Measurements from ENCODE around the gene EIF4E3.

EIF4E3 gene

DNA sequence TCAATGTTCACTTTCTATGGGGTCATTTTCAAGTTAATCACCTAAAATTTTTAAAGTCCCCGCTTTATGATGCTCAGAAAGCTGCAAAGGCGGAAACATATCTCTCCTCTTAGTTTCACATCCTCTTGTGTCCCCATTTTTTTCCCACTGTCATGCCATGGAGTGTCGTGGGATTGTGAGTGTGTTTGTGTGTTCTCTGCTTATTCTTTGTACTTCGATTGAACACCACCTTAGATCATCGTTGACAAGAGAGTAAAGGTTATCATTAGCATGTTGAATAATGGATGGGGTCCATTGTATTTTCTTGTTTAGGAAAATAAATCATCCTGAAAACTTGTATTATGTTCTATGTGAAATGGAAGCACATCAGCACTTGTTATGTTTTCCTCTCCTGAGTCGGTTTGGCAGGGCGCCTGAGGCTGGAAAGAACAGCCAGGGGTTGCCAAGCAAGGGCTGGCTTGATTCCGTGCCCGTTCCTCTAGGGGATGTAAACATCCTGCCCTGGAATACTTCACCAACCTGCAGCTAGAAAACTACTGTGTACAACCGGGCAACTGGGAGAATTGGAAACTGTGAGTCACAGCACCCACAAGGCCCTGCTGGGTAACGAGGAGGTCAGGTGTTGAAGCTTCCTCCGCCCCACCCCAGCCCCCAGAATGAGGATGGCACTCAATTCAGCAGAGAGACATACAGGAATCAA lies 67.2 kb downstream of the EIF4E3 start:
- no peak for DNase-seq (ENCODE audit: low read depth)
- H3K4me3 ChIP-seq (ENCODE audit: low read depth, low read length) = no peak overlapping the region

DNA sequence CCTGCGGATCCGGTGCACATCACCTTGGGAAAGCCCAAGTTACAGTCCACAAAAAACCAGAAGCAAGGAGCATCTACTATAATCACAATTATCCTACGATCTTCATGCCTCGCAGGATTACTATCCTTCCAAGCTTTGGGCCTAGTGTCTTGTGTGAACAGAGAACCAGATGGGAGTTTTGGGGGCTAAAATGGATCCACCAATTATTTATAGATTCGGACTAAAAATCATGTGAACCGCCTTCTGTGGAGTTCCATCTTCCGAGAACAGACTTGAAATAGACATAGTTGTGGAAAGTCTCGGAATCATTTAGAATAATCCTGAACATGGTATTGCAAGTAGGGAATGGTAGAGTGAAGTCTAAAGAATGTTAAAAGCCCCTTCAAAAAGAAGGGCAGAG lies 70.1 kb downstream of the EIF4E3 start:
- no peak overlapping the region for H3K4me3 ChIP-seq (ENCODE audit: low read depth, low read length)
- DNase-seq (ENCODE audit: low read depth) = no peak

DNA sequence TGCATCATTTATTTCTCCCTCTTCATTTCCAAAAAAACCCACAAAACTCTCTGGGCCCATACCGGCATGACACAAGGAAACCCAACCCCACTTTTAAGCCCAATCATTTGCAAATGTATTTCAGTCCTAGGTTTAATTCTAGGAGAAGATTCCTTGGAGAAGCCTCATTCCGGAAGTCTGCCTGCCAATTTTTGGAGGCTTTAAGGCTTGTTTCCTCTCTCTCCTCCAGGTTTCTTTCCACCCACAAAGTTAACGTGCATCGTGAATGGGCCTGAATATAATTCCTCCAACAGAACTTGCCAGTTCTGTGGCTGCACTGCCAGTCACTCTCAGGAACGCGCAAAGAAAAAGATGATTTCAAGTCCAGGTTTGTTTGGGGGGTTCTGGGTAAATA lies 71.8 kb downstream of the EIF4E3 start:
- DNase-seq (ENCODE audit: low read depth) = no peak

DNA sequence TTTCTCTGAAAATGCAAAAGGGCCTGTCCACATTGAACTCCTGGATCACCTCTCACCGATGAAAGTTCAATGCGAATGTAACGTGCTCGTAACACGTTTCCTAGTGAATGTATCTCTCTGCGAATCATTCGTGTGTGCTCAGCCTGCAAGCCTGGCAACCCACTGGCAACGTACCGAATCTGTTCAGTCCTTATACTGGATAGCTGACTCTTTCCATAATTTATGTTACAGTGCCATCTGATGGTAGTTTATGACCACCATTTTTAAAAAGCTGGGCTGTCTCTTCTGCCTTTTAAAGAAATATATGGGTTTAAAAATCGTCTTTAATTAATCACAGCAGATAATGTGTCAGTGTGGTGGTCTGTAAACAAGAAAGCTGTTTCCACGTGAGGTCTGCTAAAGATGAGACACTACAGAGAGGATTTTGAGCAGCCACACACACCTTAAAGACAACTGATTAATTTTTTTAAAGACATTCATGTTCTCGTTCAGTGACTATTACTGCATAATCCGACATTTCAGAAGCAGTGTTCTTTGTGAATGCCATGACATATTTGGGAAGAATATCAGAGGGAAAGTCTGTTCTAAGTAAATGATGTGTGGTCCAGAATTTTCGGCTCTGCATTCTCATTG lies 72.3 kb downstream of the EIF4E3 start:
- H3K4me3 ChIP-seq (ENCODE audit: low read depth, low read length) = no peak overlapping the region
- peak; percentile 19 for DNase-seq (ENCODE audit: low read depth)

More for the DNA sequence above, 71.8 kb downstream of the EIF4E3 start:
- no peak overlapping the region for H3K4me3 ChIP-seq (ENCODE audit: low read depth, low read length)

DNA sequence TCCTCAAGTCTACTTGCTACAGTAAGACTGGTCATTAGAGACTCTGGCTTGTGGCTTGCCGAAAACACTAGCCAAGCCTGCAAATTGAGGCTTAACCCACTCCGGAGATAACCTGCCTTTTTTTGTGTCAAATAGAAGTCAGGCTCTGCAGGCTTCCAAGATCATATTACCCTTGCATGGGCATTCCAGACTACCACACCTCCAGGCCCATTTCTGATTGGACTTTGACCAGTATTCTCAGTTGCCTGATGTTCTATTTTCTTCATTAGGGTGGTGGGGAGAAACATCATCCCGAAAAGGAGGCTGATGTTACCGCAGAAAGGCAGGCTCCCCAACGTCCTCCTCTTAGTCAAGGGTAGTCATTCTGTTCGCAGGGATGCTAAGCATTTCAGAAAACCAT lies 73.6 kb downstream of the EIF4E3 start:
- no peak for DNase-seq (ENCODE audit: low read depth)

DNA sequence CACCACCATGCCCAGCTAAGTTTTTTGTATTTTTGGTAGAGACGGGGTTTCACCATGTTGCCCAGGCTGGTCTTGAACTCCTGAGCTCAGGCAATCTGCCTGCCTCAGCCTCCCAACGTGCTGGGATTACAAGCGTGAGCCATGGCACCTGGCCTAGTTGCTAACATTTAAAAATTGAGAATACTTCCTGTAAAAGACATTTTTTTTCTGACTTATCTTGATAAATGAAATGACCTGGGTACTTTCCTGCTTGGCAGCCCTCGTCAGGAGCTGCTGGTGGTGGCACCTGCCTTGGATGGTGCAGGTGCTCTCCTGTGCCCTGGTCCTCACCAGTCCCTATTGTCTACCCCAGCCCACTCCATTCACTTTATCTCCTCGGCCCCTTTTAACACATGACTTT lies 74.8 kb downstream of the EIF4E3 start:
- no peak for DNase-seq (ENCODE audit: low read depth)
- H3K4me3 ChIP-seq (ENCODE audit: low read depth, low read length) = no peak overlapping the region

More for the DNA sequence above, 73.6 kb downstream of the EIF4E3 start:
- H3K4me3 ChIP-seq (ENCODE audit: low read depth, low read length) = no peak overlapping the region

DNA sequence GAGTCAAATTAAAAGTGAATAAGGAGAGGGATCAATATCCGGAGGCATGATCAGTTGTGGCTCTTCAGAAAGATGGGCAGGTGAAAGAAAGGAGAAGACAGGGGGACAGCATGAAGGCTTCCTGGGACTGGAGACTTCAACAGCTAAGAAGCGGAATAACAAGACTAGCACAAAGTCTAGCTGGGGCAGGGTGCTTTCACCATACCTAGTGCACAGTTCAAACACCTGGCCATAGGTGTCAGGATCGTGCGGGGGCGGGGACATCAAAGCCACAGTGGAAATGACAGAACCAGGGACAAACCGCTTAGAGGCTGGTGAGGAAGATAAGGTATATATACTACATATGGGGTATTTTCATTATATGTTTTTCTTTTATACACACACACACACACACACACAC lies 75.4 kb downstream of the EIF4E3 start:
- H3K4me3 ChIP-seq (ENCODE audit: low read depth, low read length) = no peak overlapping the region
- no peak for DNase-seq (ENCODE audit: low read depth)

DNA sequence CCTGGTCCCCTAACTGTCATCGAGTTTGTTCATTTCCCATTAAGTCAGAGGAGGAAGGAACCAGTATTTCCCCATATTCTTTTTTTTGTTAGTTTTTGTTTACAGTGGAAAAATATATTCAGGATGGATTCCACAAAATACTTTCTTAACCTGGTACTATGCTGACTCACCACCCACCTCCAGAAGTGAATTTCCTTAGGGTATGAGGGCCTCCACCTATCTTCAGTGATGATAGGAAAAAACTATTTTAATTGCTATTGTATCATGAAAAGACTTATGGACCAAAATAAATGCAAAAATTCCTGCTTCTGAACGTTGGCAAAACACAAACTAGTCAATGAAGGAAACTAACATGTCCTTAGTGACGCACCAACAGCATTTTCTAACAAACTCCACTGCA lies 77.5 kb downstream of the EIF4E3 start:
- no peak overlapping the region for H3K4me3 ChIP-seq (ENCODE audit: low read depth, low read length)
- DNase-seq (ENCODE audit: low read depth) = no peak

DNA sequence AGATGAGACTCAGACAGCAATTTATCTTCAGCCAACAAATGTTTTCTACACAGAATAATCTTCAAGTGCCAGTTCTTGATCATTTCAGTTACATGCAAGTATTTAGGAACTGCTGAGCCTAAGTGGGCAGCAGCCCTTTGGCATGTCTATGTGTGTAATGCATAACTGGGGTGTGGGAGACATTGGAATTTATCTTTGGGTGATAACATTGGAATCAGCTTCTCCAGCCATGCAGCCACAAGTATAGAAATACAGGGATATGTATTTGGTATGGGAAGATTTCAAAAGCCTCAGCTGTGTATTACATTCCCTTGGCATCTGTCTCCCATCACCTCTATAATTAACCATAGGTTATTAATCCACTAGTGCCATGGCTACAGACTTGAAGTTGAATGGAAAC lies 78.2 kb downstream of the EIF4E3 start:
- no peak for DNase-seq (ENCODE audit: low read depth)
- H3K4me3 ChIP-seq (ENCODE audit: low read depth, low read length) = no peak overlapping the region

DNA sequence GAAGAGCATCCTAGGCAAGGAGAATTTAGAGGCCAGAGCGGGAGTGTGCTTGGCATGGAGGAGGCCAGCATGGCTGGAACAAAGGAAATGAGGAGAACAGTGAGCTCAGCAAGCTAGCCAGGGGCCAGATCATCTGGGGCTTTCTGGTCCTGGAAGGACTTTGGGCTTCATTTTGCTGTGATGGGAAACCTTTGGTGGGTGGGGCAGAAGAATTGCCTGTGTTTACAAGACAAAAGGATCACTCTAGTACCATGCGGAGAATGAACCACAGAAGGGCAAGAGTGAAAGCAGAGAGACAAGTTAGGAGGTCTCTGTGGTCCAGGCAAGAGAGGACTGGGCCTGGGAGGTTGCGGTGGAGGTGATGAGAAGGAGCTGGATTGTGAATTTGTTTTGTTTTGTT lies 80.1 kb downstream of the EIF4E3 start:
- DNase-seq (ENCODE audit: low read depth) = no peak
- no peak overlapping the region for H3K4me3 ChIP-seq (ENCODE audit: low read depth, low read length)

DNA sequence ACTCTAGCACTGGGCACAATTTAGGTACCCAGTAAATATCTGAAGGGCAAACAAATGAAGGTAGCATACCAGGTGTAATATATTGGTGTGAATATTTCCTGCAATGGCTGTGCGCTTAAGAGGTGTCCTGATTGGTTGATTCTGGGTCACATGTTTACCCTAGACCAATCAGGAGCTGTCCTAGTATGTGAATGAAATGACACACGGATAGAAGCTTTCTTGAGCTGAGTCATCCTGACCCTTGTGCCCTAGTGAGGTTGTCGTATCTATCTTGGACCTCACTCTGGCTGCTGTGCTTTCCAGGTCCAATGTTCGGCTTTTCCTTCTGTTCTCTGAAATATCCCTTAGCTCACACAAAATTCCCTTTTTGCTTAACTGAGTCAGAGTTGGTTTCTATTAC lies 83.5 kb downstream of the EIF4E3 start:
- H3K4me3 ChIP-seq (ENCODE audit: low read depth, low read length) = no peak overlapping the region
- DNase-seq (ENCODE audit: low read depth) = no peak

DNA sequence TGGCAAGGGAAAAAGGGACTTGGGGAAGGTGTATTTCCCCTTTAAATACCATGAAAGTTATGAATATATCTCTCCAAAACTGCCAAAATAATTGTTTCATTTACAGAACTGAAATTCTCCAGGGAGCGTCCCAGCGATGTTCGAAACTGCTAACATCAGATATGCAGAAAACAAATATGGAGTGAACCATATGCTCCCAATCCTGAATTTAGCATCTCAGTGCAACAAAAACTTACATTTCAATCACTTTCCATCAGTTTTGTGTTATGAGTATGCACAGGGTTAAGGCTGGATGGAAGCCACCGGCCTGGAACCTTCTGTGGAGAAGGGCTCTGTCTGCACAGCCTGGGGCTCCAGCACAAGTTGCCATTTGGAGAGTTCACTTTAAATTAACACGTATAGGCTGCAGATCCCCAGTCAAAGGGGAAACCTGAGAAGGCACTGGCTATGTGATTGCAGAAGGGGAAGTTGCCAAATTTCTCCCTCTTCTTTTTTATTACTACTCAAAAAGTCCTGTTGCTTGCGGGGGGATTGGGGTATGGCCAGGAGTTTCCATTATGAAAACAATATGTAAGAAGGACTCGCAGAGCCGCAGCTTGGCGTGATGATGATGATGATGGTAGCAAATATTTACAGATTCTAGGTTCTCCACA lies 84.7 kb downstream of the EIF4E3 start:
- DNase-seq (ENCODE audit: low read depth) = no peak
- H3K4me3 ChIP-seq (ENCODE audit: low read depth, low read length) = no peak overlapping the region

DNA sequence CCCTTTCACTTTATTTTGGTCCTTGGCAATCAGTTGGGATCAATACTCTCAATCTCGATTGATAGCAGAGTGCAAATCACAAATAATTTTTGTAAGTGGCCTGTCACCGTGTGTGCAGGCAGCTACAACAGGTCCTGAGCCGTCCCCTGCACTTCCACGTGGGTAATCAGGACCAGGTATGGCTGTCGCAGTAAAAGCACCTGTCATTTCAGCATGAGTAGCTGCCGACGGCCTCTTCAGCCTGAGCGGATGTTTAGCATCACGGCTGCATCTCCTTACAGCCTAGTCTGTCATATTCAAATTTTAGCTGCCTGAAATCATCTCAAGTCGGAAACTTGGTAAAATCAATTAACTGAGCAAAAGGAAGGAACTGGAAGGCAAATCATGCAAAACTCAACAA lies 88.7 kb downstream of the EIF4E3 start:
- DNase-seq (ENCODE audit: low read depth) = no peak
- H3K4me3 ChIP-seq (ENCODE audit: low read depth, low read length) = no peak overlapping the region

DNA sequence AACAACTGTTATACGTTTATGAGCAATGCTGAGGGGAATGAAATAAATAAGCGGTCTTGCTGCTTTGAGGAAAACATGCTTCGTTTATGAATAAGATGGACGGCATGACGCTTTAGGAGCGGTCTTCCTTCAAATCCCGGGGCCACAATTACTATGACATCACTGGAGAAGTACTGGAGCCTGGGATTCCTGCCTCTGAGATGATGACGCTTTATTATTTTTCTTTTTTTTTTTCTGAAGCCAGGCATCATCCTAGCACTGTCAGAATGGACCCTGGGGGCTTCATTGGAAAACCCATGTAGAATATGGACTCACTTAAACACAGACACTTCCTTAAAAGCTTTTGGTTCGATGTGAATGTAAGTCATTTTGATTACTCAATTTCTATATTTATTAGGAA lies 89.2 kb downstream of the EIF4E3 start:
- DNase-seq (ENCODE audit: low read depth) = no peak
- H3K4me3 ChIP-seq (ENCODE audit: low read depth, low read length) = no peak overlapping the region

DNA sequence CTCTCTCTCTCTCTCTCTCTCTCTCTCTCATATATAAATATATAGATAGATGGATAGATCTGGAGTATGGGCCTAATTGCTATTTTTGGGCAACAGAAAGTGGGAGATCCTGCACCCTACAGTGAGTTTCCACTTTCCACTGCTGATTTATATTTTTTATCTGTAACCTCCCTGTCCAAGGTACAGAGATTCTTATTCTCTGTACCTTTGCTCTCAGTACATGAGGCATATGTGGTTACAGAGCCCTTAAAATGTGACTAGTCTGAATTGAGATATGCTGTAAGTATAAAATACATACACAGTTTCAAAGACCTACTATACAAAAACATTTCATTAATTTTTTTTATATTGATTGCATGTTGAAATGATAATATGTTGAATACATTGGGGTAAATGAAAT lies 90.5 kb downstream of the EIF4E3 start:
- no peak overlapping the region for H3K4me3 ChIP-seq (ENCODE audit: low read depth, low read length)
- no peak for DNase-seq (ENCODE audit: low read depth)

DNA sequence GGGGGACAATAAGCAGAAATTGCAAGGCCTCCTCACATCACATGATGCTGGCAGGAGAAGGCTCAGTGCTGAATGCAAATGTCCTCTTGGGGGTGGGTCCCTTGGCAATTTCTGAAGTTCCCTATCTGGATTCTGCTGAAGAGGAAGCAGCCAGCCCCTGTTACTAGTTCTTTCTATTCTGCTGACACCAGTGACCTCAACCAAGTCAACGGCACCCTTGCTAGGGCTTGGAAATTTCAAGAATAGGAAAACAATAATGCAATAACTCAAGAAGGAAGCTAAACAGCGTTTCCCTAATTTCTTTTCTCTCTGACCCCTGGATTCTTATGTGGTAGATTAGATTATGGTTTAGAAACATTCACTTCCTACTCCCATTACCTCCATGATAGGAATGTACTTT lies 95.5 kb downstream of the EIF4E3 start:
- no peak overlapping the region for H3K4me3 ChIP-seq (ENCODE audit: low read depth, low read length)
- DNase-seq (ENCODE audit: low read depth) = no peak

DNA sequence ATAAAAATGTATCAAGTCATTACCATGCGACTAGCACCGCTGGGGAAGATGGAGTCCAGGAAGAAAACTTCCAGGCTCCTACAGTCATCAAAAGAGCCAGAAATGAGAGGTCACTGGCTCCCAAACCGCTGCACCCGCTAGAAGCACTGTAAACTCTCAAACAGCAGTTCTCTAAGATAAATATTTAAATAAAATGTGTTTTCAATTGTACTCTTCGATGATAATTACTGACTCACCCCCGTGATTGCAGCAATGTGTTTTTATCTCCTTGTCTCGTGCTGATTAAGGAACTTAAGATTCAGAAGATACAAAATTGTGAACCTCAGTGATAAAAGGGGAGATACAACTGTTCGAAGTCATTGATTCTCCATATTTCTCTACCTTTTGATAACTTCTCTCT lies 95.9 kb downstream of the EIF4E3 start:
- DNase-seq (ENCODE audit: low read depth) = peak; percentile 7
- H3K4me3 ChIP-seq (ENCODE audit: low read depth, low read length) = no peak overlapping the region

DNA sequence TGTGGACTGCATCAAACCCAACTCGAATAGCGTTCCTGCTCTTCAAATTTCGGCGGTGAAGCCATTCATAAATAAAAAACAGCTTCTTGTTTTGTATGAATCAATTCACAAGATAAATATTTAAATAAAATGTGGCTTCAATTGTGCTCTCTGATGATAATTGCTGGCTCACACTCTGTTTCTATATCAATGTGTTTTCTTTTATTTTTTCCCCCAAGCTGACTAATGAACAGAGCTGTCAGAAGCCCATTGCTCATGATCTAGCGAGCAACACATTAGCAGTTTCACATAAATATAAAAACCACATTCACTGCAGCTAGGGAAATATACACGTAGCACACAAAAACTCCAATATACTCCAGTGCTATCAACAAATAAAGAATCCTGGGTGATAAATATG lies 96.7 kb downstream of the EIF4E3 start:
- H3K4me3 ChIP-seq (ENCODE audit: low read depth, low read length) = no peak overlapping the region
- no peak for DNase-seq (ENCODE audit: low read depth)

DNA sequence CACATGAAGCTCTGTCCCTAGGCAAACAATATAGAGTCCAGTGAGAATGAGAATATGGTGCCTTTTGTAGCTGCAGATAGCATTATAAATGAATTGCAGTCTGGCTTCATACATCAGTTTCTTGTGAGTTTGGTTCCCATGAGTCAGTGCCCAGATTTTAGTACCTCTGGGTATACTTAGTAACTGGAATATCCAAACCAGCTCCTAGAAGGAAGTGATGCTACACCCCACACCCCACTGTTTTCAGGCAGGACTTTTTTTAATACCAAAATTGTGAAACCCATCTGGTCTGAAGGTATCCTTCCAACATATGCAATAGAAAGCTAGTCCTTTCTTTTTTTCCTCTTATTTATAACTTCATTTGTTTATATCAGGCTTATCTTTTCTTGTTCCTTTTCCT lies 99.5 kb downstream of the EIF4E3 start:
- DNase-seq (ENCODE audit: low read depth) = no peak
- no peak overlapping the region for H3K4me3 ChIP-seq (ENCODE audit: low read depth, low read length)
